H9 (cell line): ENCODE data around the gene MBP. TPM values are rescaled to one million over a fixed set of nuclear protein-coding genes. Genes with fewer than 3 reads are reported as not detected.

ENCODE experiments used
- DNase-seq: peaks from one replicate; pipeline ENCODE4 v3.0.0-alpha.2; 2017
- H2AFZ ChIP-seq: one replicate; pipeline ENCODE4 v1.6.1; 2013; ENCODE audit warnings: mild to moderate bottlenecking, low read length, control low read depth, moderate library complexity
- H2AK5ac ChIP-seq: 2 replicates; pipeline ENCODE4 v1.6.1; 2013; ENCODE audit warnings: low read length, control low read depth, mixed read lengths; ENCODE audit not compliant: insufficient read length
- H2BK120ac ChIP-seq: one replicate; pipeline ENCODE4 v1.6.1; 2013; ENCODE audit warnings: low read depth, mild to moderate bottlenecking, low read length, control low read depth, inconsistent platforms; ENCODE audit not compliant: poor library complexity, severe bottlenecking
- H2BK12ac ChIP-seq: 2 replicates; pipeline ENCODE4 v1.6.1; 2013; ENCODE audit warnings: low read length, control low read depth, mixed read lengths, low read depth; ENCODE audit not compliant: insufficient read length
- H2BK15ac ChIP-seq: 2 replicates; pipeline ENCODE4 v1.6.1; 2013; ENCODE audit warnings: low read depth, low read length, control low read depth
- H2BK20ac ChIP-seq: one replicate; pipeline ENCODE4 v1.6.1; 2013; ENCODE audit warnings: low read depth, mild to moderate bottlenecking, low read length, control low read depth, inconsistent platforms; ENCODE audit not compliant: poor library complexity, severe bottlenecking
- H2BK5ac ChIP-seq: 2 replicates; pipeline ENCODE4 v1.6.1; 2013; ENCODE audit warnings: low read length, control low read depth, mixed read lengths; ENCODE audit not compliant: insufficient read length
- H3K14ac ChIP-seq: 2 replicates; pipeline ENCODE4 v1.6.1; 2013; ENCODE audit warnings: low read length, control low read depth; ENCODE audit not compliant: insufficient read depth
- H3K18ac ChIP-seq: 2 replicates; pipeline ENCODE4 v1.6.1; 2013; ENCODE audit warnings: low read depth, mild to moderate bottlenecking, mixed read lengths, low read length, control low read depth; ENCODE audit not compliant: insufficient read length
- H3K23ac ChIP-seq: 2 replicates; pipeline ENCODE4 v1.6.1; 2013; ENCODE audit warnings: low read length, control low read depth, mixed read lengths, low read depth; ENCODE audit not compliant: insufficient read length
- H3K23me2 ChIP-seq: 2 replicates; pipeline ENCODE4 v1.6.1; 2013; ENCODE audit warnings: low read depth, mild to moderate bottlenecking, mixed read lengths, low read length, control low read depth; ENCODE audit not compliant: insufficient read length, poor library complexity, severe bottlenecking
- H3K27ac ChIP-seq: 2 replicates; pipeline ENCODE4 v1.5.1; 2013; ENCODE audit warnings: low read length, control low read depth, mixed read lengths, low read depth; ENCODE audit not compliant: insufficient read length
- H3K27me3 ChIP-seq: 2 replicates; pipeline ENCODE4 v1.6.1; 2013; ENCODE audit warnings: low read length, control low read depth, inconsistent platforms; ENCODE audit not compliant: insufficient read depth
- H3K4ac ChIP-seq: 2 replicates; pipeline ENCODE4 v1.6.1; 2013; ENCODE audit warnings: low read depth, mild to moderate bottlenecking, control low read depth, inconsistent platforms, low read length, moderate library complexity
- H3K4me1 ChIP-seq: 2 replicates; pipeline ENCODE4 v1.6.1; 2013; ENCODE audit warnings: low read length, control low read depth, inconsistent platforms; ENCODE audit not compliant: insufficient read depth
- H3K4me2 ChIP-seq: 2 replicates; pipeline ENCODE4 v1.6.1; 2013; ENCODE audit warnings: low read length, control low read depth, mixed read lengths; ENCODE audit not compliant: insufficient read length, insufficient read depth
- H3K56ac ChIP-seq: 2 replicates; pipeline ENCODE4 v1.6.1; 2013; ENCODE audit warnings: low read depth, mild to moderate bottlenecking, mixed read lengths, low read length, control low read depth; ENCODE audit not compliant: insufficient read length
- H3K79me1 ChIP-seq: 2 replicates; pipeline ENCODE4 v1.6.1; 2013; ENCODE audit warnings: low read depth, mild to moderate bottlenecking, moderate library complexity, low read length, control low read depth, inconsistent platforms; ENCODE audit not compliant: insufficient read depth, poor library complexity, severe bottlenecking
- H3K79me2 ChIP-seq: 2 replicates; pipeline ENCODE4 v1.6.1; 2013; ENCODE audit warnings: low read length, control low read depth, inconsistent platforms; ENCODE audit not compliant: insufficient read depth
- H3K9ac ChIP-seq: 2 replicates; pipeline ENCODE4 v1.6.1; 2013; ENCODE audit warnings: low read length, control low read depth, mixed read lengths; ENCODE audit not compliant: insufficient read length; ENCODE audit errors: extremely low read depth
- H3K9me3 ChIP-seq: one replicate; pipeline ENCODE4 v1.6.1; 2013; ENCODE audit warnings: low read depth, low read length, inconsistent platforms; ENCODE audit not compliant: control insufficient read depth
- H3T11ph ChIP-seq: one replicate; pipeline ENCODE4 v1.6.1; 2013; ENCODE audit warnings: mild to moderate bottlenecking, low read length, control low read depth, inconsistent platforms
- H4K20me1 ChIP-seq: one replicate; pipeline ENCODE4 v1.6.1; 2013; ENCODE audit not compliant: control insufficient read depth, insufficient read length, insufficient read depth
- H4K5ac ChIP-seq: 2 replicates; pipeline ENCODE4 v1.6.1; 2013; ENCODE audit warnings: low read depth, mild to moderate bottlenecking, mixed read lengths, low read length, control low read depth; ENCODE audit not compliant: insufficient read length
- H4K8ac ChIP-seq: replicated peaks from 2 replicates; pipeline ENCODE4 v1.6.1; 2013; ENCODE audit warnings: low read length, control low read depth, mixed read lengths, low read depth; ENCODE audit not compliant: insufficient read length
- H4K91ac ChIP-seq: 2 replicates; pipeline ENCODE4 v1.6.1; 2013; ENCODE audit warnings: low read depth, mild to moderate bottlenecking, moderate library complexity, mixed read lengths, low read length, control low read depth; ENCODE audit not compliant: insufficient read length
- H3K27ac Mint-ChIP-seq, 3 experiments: 2 replicates in 2 of 3; 3 replicates in 1 of 3; pipeline ENCODE4 v1.8.0; 2020 to 2021; ENCODE audit warnings: mixed read lengths in 3 of 3, mild to moderate bottlenecking in 1 of 3, moderate library complexity in 1 of 3
- H3K27me3 Mint-ChIP-seq: 2 replicates; pipeline ENCODE4 v1.8.0; 2021; ENCODE audit warnings: low read depth, mild to moderate bottlenecking, moderate library complexity, mixed read lengths
- H3K36me3 Mint-ChIP-seq, 3 experiments: 2 replicates in 2 of 3; 3 replicates in 1 of 3; pipeline ENCODE4 v1.8.0; 2020 to 2021; ENCODE audit warnings: low read depth in 3 of 3, mixed read lengths in 3 of 3; ENCODE audit not compliant: insufficient read depth in 1 of 3
- H3K4me1 Mint-ChIP-seq, 2 experiments: 2 replicates each; pipeline ENCODE4 v1.8.0; 2020; ENCODE audit warnings: mixed read lengths in 2 of 2
- H3K4me3 Mint-ChIP-seq, 2 experiments: 2 replicates in 1 of 2; 3 replicates in 1 of 2; pipeline ENCODE4 v1.8.0; 2020 to 2021; ENCODE audit warnings: mild to moderate bottlenecking in 2 of 2, mixed read lengths in 2 of 2, moderate library complexity in 1 of 2
- H3K9me3 Mint-ChIP-seq, 2 experiments: 2 replicates in 1 of 2; 3 replicates in 1 of 2; pipeline ENCODE4 v1.8.0; 2020; ENCODE audit warnings: mild to moderate bottlenecking in 2 of 2, mixed read lengths in 2 of 2, moderate library complexity in 1 of 2
- WGBS: extraction: QIAGEN DNeasy Blood & Tissue Kit; methylation state at CpG from one replicate; pipeline ENCODE4 v1.1.7; 2013; ENCODE audit warnings: missing lambda C conversion rate, low lambda C conversion rate, mixed read lengths; ENCODE audit not compliant: insufficient read length; ENCODE audit errors: extremely low coverage; 5-methylcytosine and 5-hydroxymethylcytosine counted together
- total RNA-seq: library from RNA; stranded (reverse); gene quantifications from 2 replicates; pipeline ENCODE4 v1.2.1, GENCODE V29; 2021
- TF ChIP-seq, protein P1 (sequence below): fragments of 200-600 bp; sonication (generic); conservative IDR thresholded peaks from 3 replicates; pipeline ENCODE4 v1.8.0; 2021; ENCODE audit warnings: antibody characterized with exemption, mild to moderate bottlenecking

Gene MBP
- total RNA-seq, 1 experiment from 2014 or later: 8.6 TPM

DNA sequence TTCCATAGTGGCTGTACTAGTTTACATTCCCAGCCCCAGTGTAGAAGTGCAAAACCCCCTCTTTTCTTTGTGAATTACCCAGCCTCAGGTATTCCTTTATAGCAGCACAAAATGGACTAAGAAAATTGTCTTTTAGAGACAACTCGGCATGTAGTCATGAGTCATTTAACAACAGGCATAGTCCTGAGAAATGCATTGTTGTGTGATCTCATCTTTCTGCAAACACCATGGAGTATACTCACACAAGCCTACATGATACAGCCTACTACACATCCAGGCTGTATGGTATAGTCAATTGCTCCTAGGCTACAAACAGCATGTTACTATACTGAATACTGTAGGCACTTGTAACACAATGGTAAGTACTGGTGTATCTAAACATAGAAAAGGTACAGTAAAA, 44.4 kb upstream of the MBP start:
- no peak overlapping the region for H2AFZ ChIP-seq
- WGBS: no CpG with 5 or more reads among the region's 1 CpG
- H3K9me3 Mint-ChIP-seq: no peaks in the 10 kb centered on the region

More for the DNA sequence above, 44.4 kb upstream of the MBP start:
- no peak overlapping the region for H2BK15ac ChIP-seq
- H4K91ac ChIP-seq: no peak overlapping the region
- no peaks in the 10 kb centered on the region for H3K36me3 Mint-ChIP-seq
- no peaks in the 10 kb centered on the region for H3K79me1 ChIP-seq
- H3K27ac Mint-ChIP-seq: no peak overlapping the region
- H3K14ac ChIP-seq: no peak overlapping the region
- TF ChIP-seq, protein P1, sequence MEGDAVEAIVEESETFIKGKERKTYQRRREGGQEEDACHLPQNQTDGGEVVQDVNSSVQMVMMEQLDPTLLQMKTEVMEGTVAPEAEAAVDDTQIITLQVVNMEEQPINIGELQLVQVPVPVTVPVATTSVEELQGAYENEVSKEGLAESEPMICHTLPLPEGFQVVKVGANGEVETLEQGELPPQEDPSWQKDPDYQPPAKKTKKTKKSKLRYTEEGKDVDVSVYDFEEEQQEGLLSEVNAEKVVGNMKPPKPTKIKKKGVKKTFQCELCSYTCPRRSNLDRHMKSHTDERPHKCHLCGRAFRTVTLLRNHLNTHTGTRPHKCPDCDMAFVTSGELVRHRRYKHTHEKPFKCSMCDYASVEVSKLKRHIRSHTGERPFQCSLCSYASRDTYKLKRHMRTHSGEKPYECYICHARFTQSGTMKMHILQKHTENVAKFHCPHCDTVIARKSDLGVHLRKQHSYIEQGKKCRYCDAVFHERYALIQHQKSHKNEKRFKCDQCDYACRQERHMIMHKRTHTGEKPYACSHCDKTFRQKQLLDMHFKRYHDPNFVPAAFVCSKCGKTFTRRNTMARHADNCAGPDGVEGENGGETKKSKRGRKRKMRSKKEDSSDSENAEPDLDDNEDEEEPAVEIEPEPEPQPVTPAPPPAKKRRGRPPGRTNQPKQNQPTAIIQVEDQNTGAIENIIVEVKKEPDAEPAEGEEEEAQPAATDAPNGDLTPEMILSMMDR: no peak
- no peak overlapping the region for H3K23ac ChIP-seq
- no peak overlapping the region for H2AK5ac ChIP-seq
- no peak overlapping the region for H3T11ph ChIP-seq
- H3K79me2 ChIP-seq: no peaks in the 10 kb centered on the region
- no peaks in the 10 kb centered on the region for H3K23me2 ChIP-seq
- H3K27me3 Mint-ChIP-seq: no peaks in the 10 kb centered on the region
- H2BK20ac ChIP-seq: no peak overlapping the region
- H2BK12ac ChIP-seq: no peak overlapping the region
- H3K4me1 ChIP-seq: no peaks in the 10 kb centered on the region
- no peak overlapping the region for H4K5ac ChIP-seq
- no peak overlapping the region for H2BK5ac ChIP-seq
- no peaks in the 10 kb centered on the region for H3K9me3 ChIP-seq
- DNase-seq: no peak
- no peak overlapping the region for H3K56ac ChIP-seq
- no peak overlapping the region for H3K27ac ChIP-seq
- H3K9ac ChIP-seq: no peak overlapping the region
- no peak overlapping the region for H3K4ac ChIP-seq
- no peaks in the 10 kb centered on the region for H3K27me3 ChIP-seq
- H4K20me1 ChIP-seq: no peaks in the 10 kb centered on the region
- H3K4me3 Mint-ChIP-seq: no peak overlapping the region
- no peak overlapping the region for H2BK120ac ChIP-seq
- H3K18ac ChIP-seq: no peak overlapping the region
- no peaks in the 10 kb centered on the region for H3K4me1 Mint-ChIP-seq
- no peak overlapping the region for H4K8ac ChIP-seq
- no peak overlapping the region for H3K4me2 ChIP-seq
